ENCODE measurements around the gene CRADD. TPM values are rescaled to one million over a fixed set of nuclear protein-coding genes. Genes with fewer than 3 reads are reported as not detected.

Gene CRADD
- total RNA-seq, 6 experiments from 2014 or later: 17.2 to 65.3 (median 30.8) TPM

GRCh38 chr12:93789767-93790166 lies 112.6 kb downstream of the CRADD start:
- no peak for DNase-seq
- H3K27ac ChIP-seq: no peak overlapping the region
- intact Hi-C loops (cut with DNase I): no loop called here
- no peak overlapping the region for H3K4me3 ChIP-seq
- ATAC-seq: peak; percentile 23 to 45 (median 44)
- peaks cover 0 to 6% (median 2%) of the 10 kb centered on the region in 4 donors for H3K4me1 ChIP-seq
- 20% methylated on average over 1 of the region's 1 CpG for WGBS (ENCODE audit: insufficient coverage, low coverage, low lambda C conversion rate, missing lambda C conversion rate)
- no peaks in the 10 kb centered on the region for H3K9me3 ChIP-seq
- TF ChIP-seq POLR2A (IDR thresholded peaks at IDR 0.05) (no peak), CTCF (IDR thresholded peaks at IDR 0.05) (no peak)
- H3K36me3 ChIP-seq: no peaks in the 10 kb centered on the region
- no peaks in the 10 kb centered on the region for H3K27me3 ChIP-seq

- WGBS (ENCODE audit: insufficient coverage, low coverage, low lambda C conversion rate, missing lambda C conversion rate): 70% methylated on average over 5 of the region's 5 CpGs
- Histone ChIP-seq H3K4me1 (peaks cover 0 to 14% (median 0%) of the 10 kb centered on the region in 4 donors), H3K9me3 (no peaks in the 10 kb centered on the region), H3K36me3 (no peaks in the 10 kb centered on the region), H3K27ac (no peak overlapping the region), H3K27me3 (no peaks in the 10 kb centered on the region), H3K4me3 (no peak overlapping the region)
- intact Hi-C loops (cut with DNase I): no loop called here
- ATAC-seq: peak in 1 of 4 donors; percentile 31
- no peak for TF ChIP-seq POLR2A (IDR thresholded peaks at IDR 0.05)
- TF ChIP-seq CTCF (IDR thresholded peaks at IDR 0.05): no peak
- DNase-seq: no peak
Measured at GRCh38 chr12:93790472-93791152, 113.4 kb downstream of the CRADD start.

- Histone ChIP-seq H3K27me3 (no peaks in the 10 kb centered on the region), H3K4me3 (no peak overlapping the region), H3K9me3 (no peaks in the 10 kb centered on the region), H3K4me1 (peaks cover 0 to 16% (median 0%) of the 10 kb centered on the region in 4 donors), H3K36me3 (no peaks in the 10 kb centered on the region), H3K27ac (no peak overlapping the region)
- intact Hi-C loops (cut with DNase I): no loop called here
- DNase-seq: no peak
- WGBS (ENCODE audit: insufficient coverage, low coverage, low lambda C conversion rate, missing lambda C conversion rate): 40% methylated on average over 3 of the region's 3 CpGs
- TF ChIP-seq CTCF (IDR thresholded peaks at IDR 0.05): no peak
- no peak for TF ChIP-seq POLR2A (IDR thresholded peaks at IDR 0.05)
- no peak for ATAC-seq
Measured at GRCh38 chr12:93793007-93793406, 115.8 kb downstream of the CRADD start.

- Histone ChIP-seq H3K27ac (no peak overlapping the region), H3K9me3 (no peaks in the 10 kb centered on the region), H3K4me1 (peaks cover 0 to 24% (median 2%) of the 10 kb centered on the region in 4 donors), H3K4me3 (no peak overlapping the region), H3K27me3 (no peaks in the 10 kb centered on the region), H3K36me3 (no peaks in the 10 kb centered on the region)
- intact Hi-C loops (cut with DNase I): no loop called here
- ATAC-seq (no peak), DNase-seq (no peak)
- TF ChIP-seq POLR2A (IDR thresholded peaks at IDR 0.05) (no peak), CTCF (IDR thresholded peaks at IDR 0.05) (no peak)
Measured at GRCh38 chr12:93793983-93794382, 116.8 kb downstream of the CRADD start.
